Gastrocnemius medialis (tissue), 4 donors: ENCODE data around the gene ELOVL2.

Experiments
- POLR2A ChIP-seq, 2 donors: fragments of 450-650 bp; IDR thresholded peaks; one replicate each; pipeline ENCODE4 v1.6.1; 2017; ENCODE audit warnings: antibody characterized with exemption in 2 of 2, mild to moderate bottlenecking in 2 of 2, moderate library complexity in 2 of 2
- TF ChIP-seq, protein P1 (sequence below), 5 experiments: fragments of 450-650 bp in 3 of 5; fragments of 200-600 bp in 2 of 5; sonication (generic) in 2 of 5; IDR thresholded peaks in 4 of 5; conservative IDR thresholded peaks in 1 of 5; 1 replicate in 4 of 5; 2 replicates in 1 of 5; pipeline ENCODE4 v1.5.1; 2016 to 2019; ENCODE audit warnings: antibody characterized with exemption in 5 of 5, mild to moderate bottlenecking in 3 of 5, moderate library complexity in 3 of 5

DNA sequence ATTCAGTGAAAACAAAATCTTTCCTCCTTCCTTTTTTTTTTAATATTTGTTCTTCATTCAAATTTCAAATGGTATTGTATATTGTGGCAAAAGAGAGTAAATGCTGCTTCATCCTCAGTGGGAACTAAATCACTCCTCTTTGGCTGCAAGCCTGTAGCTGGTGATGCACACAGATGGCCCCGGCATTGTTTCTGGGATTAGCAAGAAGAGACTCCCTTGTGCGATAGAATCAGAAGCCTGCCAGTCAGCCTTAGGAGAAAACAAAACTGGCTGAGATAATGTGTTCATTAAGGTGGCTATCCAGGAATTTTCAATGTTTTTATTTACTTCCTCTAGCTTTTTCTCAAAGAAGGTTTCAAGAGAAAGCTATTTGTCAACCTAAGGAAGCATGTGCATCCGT is 20.7 kb upstream of the ELOVL2 start:
- TF ChIP-seq POLR2A (IDR thresholded peaks at IDR 0.05): no peak
- TF ChIP-seq, protein P1, sequence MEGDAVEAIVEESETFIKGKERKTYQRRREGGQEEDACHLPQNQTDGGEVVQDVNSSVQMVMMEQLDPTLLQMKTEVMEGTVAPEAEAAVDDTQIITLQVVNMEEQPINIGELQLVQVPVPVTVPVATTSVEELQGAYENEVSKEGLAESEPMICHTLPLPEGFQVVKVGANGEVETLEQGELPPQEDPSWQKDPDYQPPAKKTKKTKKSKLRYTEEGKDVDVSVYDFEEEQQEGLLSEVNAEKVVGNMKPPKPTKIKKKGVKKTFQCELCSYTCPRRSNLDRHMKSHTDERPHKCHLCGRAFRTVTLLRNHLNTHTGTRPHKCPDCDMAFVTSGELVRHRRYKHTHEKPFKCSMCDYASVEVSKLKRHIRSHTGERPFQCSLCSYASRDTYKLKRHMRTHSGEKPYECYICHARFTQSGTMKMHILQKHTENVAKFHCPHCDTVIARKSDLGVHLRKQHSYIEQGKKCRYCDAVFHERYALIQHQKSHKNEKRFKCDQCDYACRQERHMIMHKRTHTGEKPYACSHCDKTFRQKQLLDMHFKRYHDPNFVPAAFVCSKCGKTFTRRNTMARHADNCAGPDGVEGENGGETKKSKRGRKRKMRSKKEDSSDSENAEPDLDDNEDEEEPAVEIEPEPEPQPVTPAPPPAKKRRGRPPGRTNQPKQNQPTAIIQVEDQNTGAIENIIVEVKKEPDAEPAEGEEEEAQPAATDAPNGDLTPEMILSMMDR (IDR thresholded peaks at IDR 0.05 in 4 of 5, conservative IDR thresholded peaks at IDR 0.05 in 1 of 5): no peak
